KMS-11 (cell line): Measurements from ENCODE around the gene SYTL3.

Experiments
- H2AFZ ChIP-seq: fragments of 200-600 bp; sonication (generic); 2 replicates; pipeline ENCODE4 v1.6.1; 2016; ENCODE audit warnings: antibody characterized with exemption, mixed run types, low read depth
- H3K27ac ChIP-seq: fragments of 200-600 bp; sonication (generic); 2 replicates; pipeline ENCODE4 v1.6.1; 2016; ENCODE audit warnings: mild to moderate bottlenecking, mixed run types
- H3K27me3 ChIP-seq: fragments of 200-600 bp; sonication (generic); 2 replicates; pipeline ENCODE4 v1.6.1; 2017; ENCODE audit warnings: mild to moderate bottlenecking, low read depth, mixed run types, moderate library complexity; ENCODE audit not compliant: insufficient read depth
- H3K36me3 ChIP-seq: fragments of 200-600 bp; sonication (generic); 2 replicates; pipeline ENCODE4 v1.6.1; 2017; ENCODE audit warnings: mild to moderate bottlenecking, mixed run types; ENCODE audit not compliant: insufficient read depth
- H3K4me1 ChIP-seq: fragments of 200-600 bp; sonication (generic); 2 replicates; pipeline ENCODE4 v1.6.1; 2016; ENCODE audit warnings: mild to moderate bottlenecking, low read depth, mixed run types; ENCODE audit not compliant: poor library complexity, severe bottlenecking
- H3K4me2 ChIP-seq: fragments of 200-600 bp; sonication (generic); 2 replicates; pipeline ENCODE4 v1.7.0; 2016; ENCODE audit warnings: mild to moderate bottlenecking, mixed run types
- H3K4me3 ChIP-seq: fragments of 200-600 bp; sonication (generic); IDR thresholded peaks from 2 replicates; pipeline ENCODE4 v1.6.1; 2017; ENCODE audit warnings: low read depth, low read length, mixed read lengths; ENCODE audit not compliant: insufficient read depth
- H3K79me2 ChIP-seq: fragments of 200-600 bp; sonication (generic); 2 replicates; pipeline ENCODE4 v1.6.1; 2016; ENCODE audit warnings: low read depth, mixed run types; ENCODE audit not compliant: insufficient read depth
- H3K9ac ChIP-seq: fragments of 200-600 bp; sonication (generic); 2 replicates; pipeline ENCODE4 v1.6.1; 2016; ENCODE audit warnings: mild to moderate bottlenecking, mixed run types
- H4K20me1 ChIP-seq: fragments of 200-600 bp; sonication (generic); 2 replicates; pipeline ENCODE4 v1.6.1; 2016; ENCODE audit warnings: mild to moderate bottlenecking, mixed run types; ENCODE audit not compliant: insufficient read depth
- TF ChIP-seq, protein P1 (sequence below): fragments of 200-600 bp; sonication (generic); conservative IDR thresholded peaks from 2 replicates; pipeline ENCODE4 v1.6.1; 2017; ENCODE audit warnings: low read depth, mild to moderate bottlenecking, antibody characterized with exemption, low read length, moderate library complexity, mixed read lengths

SYTL3 gene

GRCh38 chr6:158677906-158678578 lies 28.2 kb downstream of the SYTL3 start:
- TF ChIP-seq, protein P1, sequence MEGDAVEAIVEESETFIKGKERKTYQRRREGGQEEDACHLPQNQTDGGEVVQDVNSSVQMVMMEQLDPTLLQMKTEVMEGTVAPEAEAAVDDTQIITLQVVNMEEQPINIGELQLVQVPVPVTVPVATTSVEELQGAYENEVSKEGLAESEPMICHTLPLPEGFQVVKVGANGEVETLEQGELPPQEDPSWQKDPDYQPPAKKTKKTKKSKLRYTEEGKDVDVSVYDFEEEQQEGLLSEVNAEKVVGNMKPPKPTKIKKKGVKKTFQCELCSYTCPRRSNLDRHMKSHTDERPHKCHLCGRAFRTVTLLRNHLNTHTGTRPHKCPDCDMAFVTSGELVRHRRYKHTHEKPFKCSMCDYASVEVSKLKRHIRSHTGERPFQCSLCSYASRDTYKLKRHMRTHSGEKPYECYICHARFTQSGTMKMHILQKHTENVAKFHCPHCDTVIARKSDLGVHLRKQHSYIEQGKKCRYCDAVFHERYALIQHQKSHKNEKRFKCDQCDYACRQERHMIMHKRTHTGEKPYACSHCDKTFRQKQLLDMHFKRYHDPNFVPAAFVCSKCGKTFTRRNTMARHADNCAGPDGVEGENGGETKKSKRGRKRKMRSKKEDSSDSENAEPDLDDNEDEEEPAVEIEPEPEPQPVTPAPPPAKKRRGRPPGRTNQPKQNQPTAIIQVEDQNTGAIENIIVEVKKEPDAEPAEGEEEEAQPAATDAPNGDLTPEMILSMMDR, result no peak
- H3K4me3 ChIP-seq, result no peak overlapping the region
- H2AFZ ChIP-seq, result no peak overlapping the region
- no peak overlapping the region for H3K27ac ChIP-seq
- H3K4me1 ChIP-seq, result no peaks in the 10 kb centered on the region
- no peaks in the 10 kb centered on the region for H3K27me3 ChIP-seq
- H3K9ac ChIP-seq, result no peak overlapping the region
- H3K4me2 ChIP-seq, result no peak overlapping the region
- H4K20me1 ChIP-seq, result no peaks in the 10 kb centered on the region
- no peaks in the 10 kb centered on the region for H3K79me2 ChIP-seq
- no peaks in the 10 kb centered on the region for H3K36me3 ChIP-seq

DNA sequence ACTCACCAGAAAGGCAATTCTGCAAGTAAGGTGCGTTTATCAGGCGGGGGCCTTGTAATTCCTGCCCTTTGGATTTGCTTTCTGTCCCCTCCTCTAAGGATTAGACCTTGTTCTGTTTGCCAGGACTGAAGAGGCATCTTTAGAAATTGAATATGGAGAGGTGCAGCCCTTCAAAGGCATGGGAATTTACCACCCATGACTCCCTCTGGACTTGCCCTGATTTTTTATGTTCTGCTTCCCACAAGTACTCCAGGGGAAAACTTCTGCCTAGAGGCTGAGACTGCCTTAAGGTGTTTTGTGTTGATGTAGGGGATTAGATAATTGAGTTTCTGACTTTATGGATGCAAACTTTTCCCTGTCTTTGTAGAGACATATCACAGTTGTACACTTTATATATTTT lies 30.2 kb downstream of the SYTL3 start:
- Histone ChIP-seq H3K4me2 (no peak overlapping the region), H3K79me2 (no peaks in the 10 kb centered on the region), H3K36me3 (no peaks in the 10 kb centered on the region), H3K27ac (no peak overlapping the region), H3K4me3 (no peak overlapping the region), H3K9ac (no peak overlapping the region), H3K4me1 (no peaks in the 10 kb centered on the region), H2AFZ (no peak overlapping the region), H3K27me3 (no peaks in the 10 kb centered on the region), H4K20me1 (no peaks in the 10 kb centered on the region)
- TF ChIP-seq, protein P1, result no peak

DNA sequence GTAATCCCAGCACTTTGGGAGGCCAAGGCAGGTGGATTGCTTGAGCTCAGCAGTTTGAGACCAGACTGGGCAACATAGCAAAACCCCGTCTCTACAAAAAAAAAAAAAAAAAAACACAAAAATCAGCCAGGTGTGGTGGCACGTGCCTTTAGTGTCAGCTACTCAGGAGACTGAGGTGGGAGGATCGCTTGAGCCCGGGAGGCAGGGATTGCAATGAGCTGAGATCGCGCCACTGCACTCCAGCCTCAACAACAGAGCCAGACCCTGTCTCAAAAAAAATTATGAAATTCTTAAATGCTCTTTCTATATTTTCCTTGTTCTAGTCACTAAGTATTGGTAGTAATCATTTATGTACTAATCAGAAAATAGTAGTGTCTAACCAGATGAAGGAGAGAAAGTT lies 30.6 kb downstream of the SYTL3 start:
- Histone ChIP-seq H3K4me2 (no peak overlapping the region), H2AFZ (no peak overlapping the region), H3K4me1 (no peaks in the 10 kb centered on the region), H3K4me3 (no peak overlapping the region), H3K9ac (no peak overlapping the region), H3K36me3 (no peaks in the 10 kb centered on the region), H3K27me3 (no peaks in the 10 kb centered on the region), H3K79me2 (no peaks in the 10 kb centered on the region), H4K20me1 (no peaks in the 10 kb centered on the region), H3K27ac (no peak overlapping the region)
- TF ChIP-seq, protein P1, result no peak

DNA sequence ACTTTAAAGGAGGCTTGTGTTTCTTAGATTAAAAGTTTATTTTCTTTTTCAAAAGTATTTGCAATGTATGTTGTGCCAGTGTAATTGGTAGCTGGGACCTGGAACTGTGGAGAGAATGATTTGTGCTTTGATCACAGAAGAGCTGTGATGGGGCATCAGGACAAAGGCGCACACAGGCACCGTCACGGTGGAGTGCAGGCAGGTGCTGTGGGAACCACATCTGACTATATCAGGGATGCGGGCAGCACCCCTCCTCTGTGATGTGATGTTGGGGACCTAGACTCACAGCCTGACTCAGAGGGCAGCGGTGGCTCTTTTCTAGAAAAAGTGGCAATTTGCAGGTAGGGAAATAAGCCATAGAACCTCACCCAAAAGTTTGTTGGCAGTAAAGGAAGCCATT lies 34.5 kb downstream of the SYTL3 start:
- no peaks in the 10 kb centered on the region for H3K79me2 ChIP-seq
- TF ChIP-seq, protein P1, result no peak
- H3K4me1 ChIP-seq, result peaks cover 10% of the 10 kb centered on the region
- H3K4me3 ChIP-seq, result no peak overlapping the region
- H3K4me2 ChIP-seq, result no peak overlapping the region
- no peak overlapping the region for H2AFZ ChIP-seq
- H3K27me3 ChIP-seq, result no peaks in the 10 kb centered on the region
- no peaks in the 10 kb centered on the region for H4K20me1 ChIP-seq
- no peak overlapping the region for H3K9ac ChIP-seq
- no peak overlapping the region for H3K27ac ChIP-seq
- no peaks in the 10 kb centered on the region for H3K36me3 ChIP-seq
